DND-41 (cell line): Measurements from ENCODE around the gene TIMD4.

ENCODE experiments used
- ATAC-seq: fragments of 200-7000 bp; cut with Tn5 transposase; 3 replicates; pipeline ENCODE4 v1.9.1; 2021; ENCODE audit warnings: low read depth; ENCODE audit not compliant: insufficient read depth
- DNase-seq: peaks from one replicate; pipeline ENCODE4 v3.0.0-alpha.2; 2020
- H2AFZ ChIP-seq: 2 replicates; pipeline ENCODE4 v1.6.0; 2012; ENCODE audit warnings: low read depth, low read length
- H3K27ac ChIP-seq: 2 replicates; pipeline ENCODE4 v1.5.1; 2012; ENCODE audit warnings: low read length, inconsistent platforms
- H3K27me3 ChIP-seq: fragments of 200-600 bp; sonication (generic); 2 replicates; pipeline ENCODE4 v1.6.0; 2012; ENCODE audit warnings: low read length, mild to moderate bottlenecking, inconsistent platforms; ENCODE audit not compliant: insufficient read depth, poor library complexity
- H3K36me3 ChIP-seq: 2 replicates; pipeline ENCODE4 v1.5.1; 2012; ENCODE audit warnings: low read length, inconsistent platforms; ENCODE audit not compliant: insufficient read depth
- H3K4me1 ChIP-seq: 2 replicates; pipeline ENCODE4 v1.5.1; 2012; ENCODE audit warnings: mild to moderate bottlenecking, low read length; ENCODE audit not compliant: insufficient read depth
- H3K4me2 ChIP-seq: 2 replicates; pipeline ENCODE4 v1.6.0; 2012; ENCODE audit warnings: mild to moderate bottlenecking, moderate library complexity, low read length, inconsistent platforms; ENCODE audit not compliant: insufficient read depth
- H3K4me3 ChIP-seq, 2 experiments: fragments of 200-600 bp in 1 of 2; shearing (Covaris generic) in 1 of 2; 2 replicates each; pipeline ENCODE4 v1.5.1; 2012 to 2016; ENCODE audit warnings: inconsistent platforms in 2 of 2, low read length in 2 of 2, mild to moderate bottlenecking in 2 of 2, low read depth in 1 of 2, moderate library complexity in 1 of 2
- H3K79me2 ChIP-seq: 2 replicates; pipeline ENCODE4 v1.6.0; 2012; ENCODE audit warnings: low read length, inconsistent platforms; ENCODE audit not compliant: insufficient read depth
- H3K9ac ChIP-seq: 2 replicates; pipeline ENCODE4 v1.6.0; 2012; ENCODE audit warnings: low read depth, mild to moderate bottlenecking, inconsistent platforms, low read length, moderate library complexity
- H3K9me3 ChIP-seq: 2 replicates; pipeline ENCODE4 v1.5.1; 2012; ENCODE audit warnings: low read length, moderate library complexity, mild to moderate bottlenecking, inconsistent platforms; ENCODE audit not compliant: insufficient read depth, severe bottlenecking
- H4K20me1 ChIP-seq: 2 replicates; pipeline ENCODE4 v1.6.0; 2012; ENCODE audit warnings: low read length; ENCODE audit not compliant: insufficient read depth
- CTCF ChIP-seq: IDR thresholded peaks from 2 replicates; pipeline ENCODE4 v1.5.1; 2012; ENCODE audit warnings: borderline replicate concordance, low read length, moderate library complexity, mild to moderate bottlenecking; ENCODE audit not compliant: poor library complexity, severe bottlenecking; ENCODE audit errors: extremely low read depth
- EZH2 ChIP-seq: IDR thresholded peaks from 3 replicates; pipeline ENCODE4 v1.6.1; 2012; ENCODE audit warnings: borderline replicate concordance, low read depth, mild to moderate bottlenecking, moderate library complexity, low read length, inconsistent platforms; ENCODE audit not compliant: severe bottlenecking

The TIMD4 gene

GRCh38 chr5:156912869-156913268 is 50.2 kb downstream of the TIMD4 start:
- no peak overlapping the region for H3K4me3 ChIP-seq

GRCh38 chr5:156909180-156909579 is 53.8 kb downstream of the TIMD4 start:
- Histone ChIP-seq H3K9me3 (no peaks in the 10 kb centered on the region), H3K4me2 (no peak overlapping the region), H4K20me1 (no peaks in the 10 kb centered on the region), H3K4me1 (peaks cover 5% of the 10 kb centered on the region), H3K27ac (no peak overlapping the region), H3K4me3 (no peak overlapping the region), H3K9ac (no peak overlapping the region), H3K27me3 (peaks cover 4% of the 10 kb centered on the region), H3K79me2 (no peaks in the 10 kb centered on the region), H3K36me3 (no peaks in the 10 kb centered on the region), H2AFZ (no peak overlapping the region)
- ATAC-seq (no peak), DNase-seq (no peak)
- TF ChIP-seq CTCF (no peak), EZH2 (no peak)

More at GRCh38 chr5:156912869-156913268, 50.2 kb downstream of the TIMD4 start:
- no peaks in the 10 kb centered on the region for H4K20me1 ChIP-seq
- H3K4me1 ChIP-seq = peaks cover 6% of the 10 kb centered on the region
- no peak for TF ChIP-seq EZH2
- TF ChIP-seq CTCF = no peak
- H3K9me3 ChIP-seq = no peaks in the 10 kb centered on the region
- no peak overlapping the region for H2AFZ ChIP-seq
- DNase-seq (no peak), ATAC-seq (no peak)
- H3K36me3 ChIP-seq = no peaks in the 10 kb centered on the region
- no peaks in the 10 kb centered on the region for H3K79me2 ChIP-seq
- H3K27ac ChIP-seq = no peak overlapping the region
- no peak overlapping the region for H3K4me2 ChIP-seq
- H3K9ac ChIP-seq = no peak overlapping the region
- H3K27me3 ChIP-seq = peaks cover 4% of the 10 kb centered on the region

- H3K27ac ChIP-seq = no peak overlapping the region
- no peaks in the 10 kb centered on the region for H3K9me3 ChIP-seq
- H2AFZ ChIP-seq = no peak overlapping the region
- no peak overlapping the region for H3K9ac ChIP-seq
- no peak for DNase-seq
- TF ChIP-seq CTCF = no peak
- no peak for TF ChIP-seq EZH2
- H3K4me1 ChIP-seq = no peaks in the 10 kb centered on the region
- H3K4me3 ChIP-seq = no peak overlapping the region
- peaks cover 4% of the 10 kb centered on the region for H3K27me3 ChIP-seq
- no peak overlapping the region for H3K4me2 ChIP-seq
- H3K79me2 ChIP-seq = no peaks in the 10 kb centered on the region
- no peaks in the 10 kb centered on the region for H4K20me1 ChIP-seq
- H3K36me3 ChIP-seq = no peaks in the 10 kb centered on the region
- no peak for ATAC-seq
These were observed 55.4 kb downstream of the TIMD4 start for GRCh38 chr5:156907667-156908066.

- TF ChIP-seq CTCF (no peak), EZH2 (no peak)
- no peaks in the 10 kb centered on the region for H3K36me3 ChIP-seq
- H3K27ac ChIP-seq = no peak overlapping the region
- no peak overlapping the region for H3K9ac ChIP-seq
- H3K27me3 ChIP-seq = peaks cover 4% of the 10 kb centered on the region
- no peak overlapping the region for H3K4me3 ChIP-seq
- ATAC-seq (no peak), DNase-seq (no peak)
- no peaks in the 10 kb centered on the region for H3K79me2 ChIP-seq
- H3K4me1 ChIP-seq = no peaks in the 10 kb centered on the region
- no peaks in the 10 kb centered on the region for H4K20me1 ChIP-seq
- H3K4me2 ChIP-seq = no peak overlapping the region
- no peak overlapping the region for H2AFZ ChIP-seq
- H3K9me3 ChIP-seq = no peaks in the 10 kb centered on the region
These were observed 56.2 kb downstream of the TIMD4 start for GRCh38 chr5:156906807-156907206.
